NK-92 (cell line): ENCODE data around the gene ADARB2.

ENCODE experiments used
- DNase-seq: peaks from one replicate; lab custom pipeline; 2025; ENCODE audit not compliant: unreplicated experiment; lab: John Stamatoyannopoulos, UW

ADARB2 gene

DNA sequence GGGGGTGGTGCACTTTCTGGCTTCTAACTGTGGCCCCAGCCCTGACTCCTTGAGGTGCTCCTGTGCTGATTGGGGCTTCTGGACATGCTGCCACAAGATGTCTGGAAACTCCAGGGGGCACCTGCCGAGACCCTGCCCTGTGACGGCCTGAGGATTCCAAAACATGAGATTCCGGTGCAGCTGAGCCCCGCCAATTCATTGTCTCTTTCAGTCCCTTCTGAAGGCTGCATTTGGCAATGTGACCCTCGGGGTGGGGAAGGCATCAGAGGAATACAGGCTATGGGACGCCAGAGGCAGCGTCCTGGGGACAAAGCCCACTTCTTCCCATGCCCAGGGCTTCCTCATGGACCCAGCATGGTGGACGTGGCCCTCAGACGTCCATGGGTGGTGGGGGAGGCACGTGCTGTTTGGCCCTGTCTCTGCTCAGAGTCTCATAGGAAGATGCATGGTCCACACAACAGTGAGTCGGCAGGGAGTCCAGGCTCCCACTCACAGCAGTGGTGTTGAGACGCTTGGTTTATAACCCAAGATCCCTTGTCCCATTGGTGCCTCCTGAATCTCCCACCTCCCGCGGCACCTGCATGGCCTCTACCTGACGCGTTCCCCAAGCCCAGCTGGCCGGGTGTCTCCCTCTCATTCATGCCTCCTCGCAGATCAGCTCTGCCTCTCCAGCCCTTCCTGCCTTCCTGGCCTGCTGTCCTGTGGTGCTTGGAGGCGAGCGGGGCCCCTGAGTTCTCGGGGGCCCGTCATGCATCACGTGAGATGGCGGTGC is 551.2 kb downstream of the ADARB2 start:
- no peak for DNase-seq

DNA sequence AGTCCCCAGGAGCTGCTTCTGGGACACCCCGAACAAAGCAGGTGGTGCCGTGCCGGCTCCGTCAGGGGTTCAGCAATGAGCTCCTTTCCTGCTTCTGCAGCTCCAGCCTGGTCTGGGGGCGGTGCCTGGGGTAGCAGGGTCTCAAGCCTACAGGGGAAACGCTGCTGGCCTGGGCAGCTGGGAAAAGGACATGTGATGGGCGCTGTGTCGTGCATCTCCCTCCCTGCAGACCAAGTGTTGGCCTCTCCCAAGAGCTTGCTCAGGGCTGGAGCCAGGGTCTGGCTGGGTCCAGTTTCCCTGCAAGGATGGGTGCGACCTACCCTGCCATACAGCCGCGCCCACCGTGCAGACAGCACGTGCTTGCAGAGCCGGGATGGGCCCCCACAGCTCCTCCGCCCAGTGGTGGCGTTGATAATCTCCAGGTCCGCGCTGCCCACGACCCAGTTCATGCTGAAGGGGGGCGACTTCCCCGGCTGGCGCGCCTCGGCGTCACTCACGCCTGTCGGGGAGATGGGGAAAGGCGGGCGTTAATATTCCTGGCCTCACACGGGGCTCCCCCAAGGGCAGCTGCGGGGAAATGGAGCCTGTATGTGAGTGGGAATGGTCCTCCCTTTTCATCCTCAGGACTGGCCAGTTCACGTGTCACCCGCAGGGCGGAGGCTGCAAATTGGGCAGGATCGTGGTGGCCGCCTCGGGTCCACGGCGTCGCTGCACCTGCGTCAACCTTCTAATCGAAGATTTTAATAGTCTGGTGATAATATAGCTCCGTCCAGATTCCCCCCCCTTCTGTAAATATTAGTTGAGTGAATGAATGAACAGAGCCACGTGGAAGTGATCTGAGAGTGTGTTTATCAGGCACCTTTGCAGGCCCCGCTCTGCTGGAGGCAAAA is 552.5 kb downstream of the ADARB2 start:
- DNase-seq = no peak

DNA sequence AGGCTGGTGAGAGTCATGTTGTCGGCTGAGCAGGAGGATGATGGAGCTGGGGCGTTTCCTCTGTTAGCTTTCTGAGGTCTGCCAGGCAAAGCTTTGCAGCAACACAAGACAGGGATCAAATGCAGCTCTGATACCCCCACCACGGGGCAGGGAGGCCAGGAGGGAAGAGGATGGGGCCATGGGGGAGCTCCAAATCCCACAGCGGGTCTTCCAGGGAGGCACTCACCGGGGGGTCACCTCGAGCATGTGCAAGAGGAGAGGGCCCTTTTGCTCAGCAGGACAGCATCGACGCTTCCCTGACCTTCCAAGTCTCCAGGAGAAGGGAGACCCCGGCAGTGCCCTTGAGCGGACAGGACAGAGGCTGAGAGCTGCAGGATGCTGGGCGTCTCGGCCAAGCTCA is 553.6 kb downstream of the ADARB2 start:
- DNase-seq = no peak

DNA sequence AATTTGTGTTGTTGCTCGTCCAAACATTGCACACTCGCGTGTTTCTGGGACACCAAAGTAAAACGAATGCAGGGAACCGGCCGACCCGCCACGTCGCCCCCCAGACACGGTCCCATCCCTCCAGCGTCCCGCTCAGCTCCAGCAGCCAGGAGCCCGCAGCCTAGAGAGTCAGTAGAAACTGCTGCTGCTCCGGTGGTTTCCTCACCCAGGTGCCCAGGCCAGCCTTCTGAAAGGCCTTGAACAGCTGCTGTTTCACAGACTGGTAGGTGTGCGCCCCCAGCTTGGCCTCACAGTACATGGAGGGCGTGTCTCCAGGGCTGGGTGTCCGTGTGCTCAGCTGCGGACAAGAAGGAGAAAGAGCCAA is 554.3 kb downstream of the ADARB2 start:
- DNase-seq = no peak

DNA sequence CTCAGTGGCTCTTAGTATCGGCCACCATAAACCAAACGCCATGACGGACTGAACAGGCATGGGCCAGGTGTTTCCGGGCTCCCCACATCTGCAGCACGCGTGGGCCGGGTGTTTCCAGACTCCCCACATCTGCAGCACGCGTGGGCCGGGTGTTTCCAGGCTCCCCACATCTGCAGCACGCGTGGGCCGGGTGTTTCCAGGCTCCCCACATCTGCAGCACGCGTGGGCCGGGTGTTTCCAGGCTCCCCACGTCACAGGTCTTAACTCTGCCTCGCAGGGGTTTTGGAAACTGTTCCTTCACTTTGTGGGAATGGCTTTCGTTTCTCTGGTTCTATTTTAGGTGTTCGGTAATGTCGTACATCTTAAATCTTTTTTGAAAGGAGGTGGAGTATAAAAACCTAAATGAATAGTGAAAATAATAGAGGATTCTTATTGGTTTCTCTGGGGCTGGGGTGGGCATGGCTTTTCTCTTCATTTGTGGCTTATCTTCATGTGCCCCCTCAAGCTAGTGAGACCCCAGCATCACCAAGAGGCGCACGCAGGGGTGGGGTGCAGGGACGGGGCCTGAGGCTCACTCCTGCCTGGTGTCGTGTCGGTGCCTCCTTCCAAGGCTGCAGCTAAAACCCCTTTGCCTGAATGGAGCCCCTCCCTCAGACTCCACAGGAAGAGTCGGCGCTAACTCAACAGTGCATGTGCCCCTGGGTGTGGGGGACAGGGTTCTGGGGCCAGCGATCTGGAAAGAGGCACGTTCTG is 554.9 kb downstream of the ADARB2 start:
- DNase-seq = no peak

DNA sequence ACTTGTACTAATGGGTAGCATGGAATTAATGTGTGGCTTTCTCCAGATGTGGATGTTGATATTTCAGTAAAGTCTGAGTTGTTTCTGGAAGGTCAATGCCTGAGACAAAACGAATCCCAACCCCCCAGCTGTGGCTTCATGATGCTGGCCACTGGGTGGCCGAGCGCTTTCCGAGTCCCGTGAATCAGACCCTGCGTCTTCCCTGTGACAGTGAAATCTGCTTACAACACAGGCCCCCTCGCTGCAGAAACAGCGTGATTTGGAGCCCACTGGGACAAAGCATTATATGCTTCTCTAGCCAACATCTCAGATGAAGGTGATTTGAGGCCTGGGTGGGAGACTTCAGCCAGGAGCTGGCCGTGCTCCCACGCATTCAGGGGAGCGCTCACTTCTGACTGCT is 556.5 kb downstream of the ADARB2 start:
- DNase-seq = no peak

DNA sequence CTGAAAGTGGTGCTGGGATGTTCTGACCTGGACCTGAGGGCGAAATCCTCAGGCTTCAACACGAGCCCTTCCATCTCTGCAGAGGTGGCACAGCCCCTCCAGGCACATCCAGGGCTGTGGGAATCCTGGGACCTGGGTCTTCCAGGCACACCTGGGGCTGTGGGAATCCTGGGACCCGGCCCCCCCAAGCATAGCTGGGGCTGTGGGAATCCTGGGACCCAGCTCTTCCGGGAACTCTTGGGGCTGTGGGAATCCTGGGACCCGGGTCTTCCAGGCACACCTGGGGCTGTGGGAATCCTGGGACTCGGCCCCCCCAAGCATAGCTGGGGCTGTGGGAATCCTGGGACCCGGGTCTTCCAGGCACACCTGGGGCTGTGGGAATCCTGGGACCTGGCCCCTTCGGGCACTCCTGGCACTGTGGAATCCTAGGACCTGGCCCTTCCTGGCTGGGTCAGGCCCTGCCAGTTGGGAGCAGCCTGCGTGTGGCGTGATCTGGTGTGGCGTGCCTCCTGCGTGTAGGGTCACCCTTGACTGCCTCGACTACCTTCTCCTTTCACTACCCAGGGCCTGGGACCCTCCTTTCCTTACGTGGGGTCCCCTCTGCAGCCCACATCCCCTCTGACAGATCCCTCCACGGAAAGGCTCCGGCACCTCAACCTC is 557.1 kb downstream of the ADARB2 start:
- no peak for DNase-seq

DNA sequence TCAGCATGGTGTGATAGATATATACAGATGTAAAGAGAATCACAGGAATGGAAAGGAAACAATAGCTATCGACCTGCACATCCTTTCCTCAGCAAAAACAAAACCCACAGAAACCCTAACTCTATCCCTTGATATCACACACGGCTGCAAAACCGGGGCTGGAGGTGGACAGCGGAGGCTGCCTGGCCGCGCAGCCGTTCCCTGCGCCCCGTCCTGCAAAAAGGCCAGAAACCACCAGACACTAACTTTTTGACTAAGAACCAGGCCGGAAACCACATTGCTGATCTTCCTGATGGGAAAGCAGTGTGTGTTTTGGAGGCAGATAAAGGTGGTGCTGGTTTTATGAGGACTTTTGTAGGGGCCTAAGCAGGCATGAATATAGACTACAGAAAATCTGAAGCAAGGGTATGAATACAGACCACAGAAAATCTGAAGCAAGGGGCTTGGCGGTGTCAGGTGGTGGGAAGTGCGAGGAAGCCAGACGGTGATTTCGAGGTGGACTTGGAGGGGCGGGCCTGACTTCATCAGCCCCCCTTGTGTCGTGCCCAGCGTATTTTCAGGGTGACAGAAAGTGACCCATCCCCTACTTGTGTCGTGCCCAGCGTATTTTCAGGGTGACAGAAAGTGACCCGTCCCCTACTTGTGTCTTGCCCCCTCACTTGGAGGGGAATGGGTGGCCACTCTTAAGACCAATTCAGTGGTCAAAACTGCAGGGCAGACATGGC is 557.8 kb downstream of the ADARB2 start:
- DNase-seq = no peak

DNA sequence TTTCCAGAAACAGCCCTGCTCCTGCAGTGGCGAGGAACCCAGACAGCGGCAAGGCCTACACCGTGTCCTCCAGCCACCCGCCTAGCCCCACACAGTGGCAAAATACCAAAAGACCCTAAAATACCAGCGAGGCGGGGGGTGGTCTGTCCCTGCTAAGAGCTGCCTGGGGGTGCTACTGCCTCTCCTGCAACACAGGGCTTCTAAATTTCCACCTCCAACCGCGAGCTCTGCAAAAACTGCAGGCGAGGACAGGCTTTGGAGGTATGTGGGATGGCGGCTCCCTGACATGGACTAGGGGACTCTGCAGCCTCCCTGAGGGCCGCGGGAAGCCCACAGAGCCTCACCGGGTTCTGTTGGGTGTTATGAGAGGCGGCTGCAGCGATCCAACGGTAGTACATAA is 558.8 kb downstream of the ADARB2 start:
- no peak for DNase-seq

DNA sequence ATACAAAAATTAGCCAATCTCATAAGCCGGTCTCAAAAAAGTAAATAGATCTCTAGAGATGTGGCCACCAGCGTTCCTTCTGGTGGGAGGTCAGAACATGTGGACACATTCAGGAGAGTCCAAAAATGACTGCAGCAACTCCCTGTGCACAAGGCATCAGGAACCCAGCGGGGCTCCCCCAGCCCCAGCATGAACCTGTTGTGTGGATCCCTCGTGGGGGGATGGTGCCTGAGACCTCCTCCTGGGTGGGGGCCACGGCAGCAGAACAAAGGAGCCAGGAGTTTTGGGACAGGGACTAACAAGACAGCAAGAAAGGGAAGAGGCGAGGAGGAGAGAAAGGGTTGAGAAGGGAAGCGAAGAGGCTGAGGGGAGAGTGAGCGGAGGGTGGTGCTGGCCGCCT is 559.4 kb downstream of the ADARB2 start:
- DNase-seq = no peak

DNA sequence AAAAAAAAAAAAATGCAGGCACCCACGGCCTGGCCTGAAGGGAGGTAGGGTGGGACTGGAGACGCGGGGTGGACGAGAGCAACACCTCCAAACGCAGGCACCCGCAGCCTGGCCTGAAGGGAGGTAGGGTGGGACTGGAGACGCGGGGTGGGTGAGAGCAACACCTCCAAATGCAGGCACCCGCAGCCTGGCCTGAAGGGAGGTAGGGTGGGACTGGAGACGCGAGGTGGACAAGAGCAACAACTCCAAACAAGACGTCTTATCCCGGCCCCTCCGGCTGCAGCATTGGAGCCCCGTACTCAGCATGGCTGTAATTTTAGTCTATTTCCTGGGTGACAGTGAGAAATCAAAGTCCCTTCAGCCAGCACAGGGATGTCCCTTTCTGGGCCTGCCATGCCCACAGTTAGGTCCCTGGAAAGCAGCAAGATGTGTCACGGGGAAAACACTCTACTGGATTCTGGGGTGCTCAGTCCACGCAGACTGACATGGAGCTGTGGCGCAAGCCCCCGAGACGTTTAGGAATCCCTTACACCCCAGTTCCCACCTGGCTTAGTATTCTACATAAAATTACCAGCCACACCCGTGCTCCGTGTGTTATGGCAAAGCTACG is 561.3 kb downstream of the ADARB2 start:
- no peak for DNase-seq

DNA sequence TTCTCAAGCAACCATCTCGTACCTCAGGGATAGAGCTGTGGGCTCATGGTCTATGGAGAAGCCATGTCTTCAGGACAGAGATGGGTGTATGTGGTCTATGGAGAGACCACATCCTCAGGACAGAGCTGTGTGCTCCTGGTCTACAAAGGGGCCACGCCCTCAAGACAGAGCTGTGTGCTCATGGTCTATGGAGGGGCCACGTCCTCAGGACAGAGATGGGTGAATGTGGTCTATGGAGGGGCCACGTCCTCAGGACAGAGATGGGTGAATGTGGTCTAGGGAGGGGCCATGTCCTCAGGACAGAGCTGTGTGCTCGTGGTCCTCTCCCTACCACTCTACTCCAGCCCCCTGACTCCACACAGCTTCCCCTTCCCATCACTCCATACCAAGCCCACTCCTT is 563.3 kb downstream of the ADARB2 start:
- DNase-seq = no peak

DNA sequence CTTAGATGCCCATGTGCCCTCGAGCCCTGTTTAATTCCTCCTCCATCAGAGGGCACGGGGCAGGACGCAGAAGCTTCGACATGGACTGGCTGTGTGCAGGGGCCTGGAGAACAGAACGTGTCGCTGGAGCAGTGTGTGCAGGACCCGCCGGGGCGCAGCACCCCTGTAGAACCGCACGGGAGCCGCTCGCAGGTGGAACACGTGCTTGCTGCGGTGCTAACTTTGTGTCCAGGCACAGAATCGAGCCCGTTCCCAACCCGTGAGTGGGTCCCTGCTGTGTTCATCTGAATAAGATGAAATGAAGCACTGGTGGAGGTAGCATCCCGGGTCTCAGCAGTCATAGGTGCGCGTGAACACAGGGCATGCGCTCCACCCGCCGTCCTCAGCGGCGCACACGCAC is 564.2 kb downstream of the ADARB2 start:
- DNase-seq = no peak

DNA sequence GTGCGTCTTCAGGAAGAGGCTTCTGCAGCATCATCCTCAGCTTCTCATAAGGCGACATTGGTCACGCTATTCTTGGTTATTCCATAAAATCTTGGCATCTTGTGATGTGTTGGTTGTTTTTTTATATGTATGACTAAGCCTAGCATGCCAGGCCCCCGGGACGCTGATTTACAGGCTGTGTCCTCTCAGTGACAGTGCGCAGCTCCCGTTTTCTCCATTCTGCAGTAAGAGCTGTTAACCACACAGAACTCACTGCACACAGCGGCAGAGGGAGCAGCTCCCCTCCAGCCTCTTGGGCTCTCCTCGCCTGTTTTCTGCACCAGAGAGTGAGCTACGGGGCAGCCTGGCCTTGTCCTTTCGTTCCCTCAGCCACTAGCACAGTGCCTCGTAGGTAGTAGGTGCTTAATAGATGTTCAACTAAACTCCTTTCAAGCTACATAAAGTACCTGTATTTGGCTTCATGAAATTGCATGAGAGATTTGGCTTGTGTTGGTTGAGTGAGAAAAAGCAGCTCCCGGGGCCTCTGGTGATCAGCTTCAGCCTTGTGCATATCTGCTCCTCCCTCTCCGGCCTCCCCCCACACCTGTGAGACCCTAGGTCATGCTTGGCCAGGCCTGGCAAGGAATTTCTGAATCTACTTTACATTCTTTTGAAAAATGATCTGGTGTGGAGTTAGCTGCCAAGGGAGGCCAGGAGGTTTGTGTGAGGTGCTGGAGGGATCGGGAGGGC is 564.9 kb downstream of the ADARB2 start:
- no peak for DNase-seq

DNA sequence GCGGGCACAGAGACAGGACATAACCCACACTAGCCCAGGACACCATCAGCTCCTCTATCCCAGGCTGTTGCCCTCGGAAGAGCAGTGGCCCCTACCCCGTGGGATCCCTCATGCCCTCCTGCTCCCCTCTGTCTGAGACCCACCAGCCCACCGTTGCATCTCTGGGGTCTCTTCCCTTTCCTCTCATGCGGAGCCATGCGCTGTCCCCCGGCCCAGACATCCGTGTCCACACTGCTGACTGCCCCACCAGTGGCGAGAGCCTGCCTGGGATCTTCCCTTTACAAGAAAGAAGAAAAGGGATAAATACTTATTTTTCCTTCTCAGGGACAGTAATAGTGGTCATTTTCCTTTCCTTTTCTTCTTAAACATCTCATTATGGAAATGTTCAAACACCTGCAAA is 565.7 kb downstream of the ADARB2 start:
- no peak for DNase-seq

DNA sequence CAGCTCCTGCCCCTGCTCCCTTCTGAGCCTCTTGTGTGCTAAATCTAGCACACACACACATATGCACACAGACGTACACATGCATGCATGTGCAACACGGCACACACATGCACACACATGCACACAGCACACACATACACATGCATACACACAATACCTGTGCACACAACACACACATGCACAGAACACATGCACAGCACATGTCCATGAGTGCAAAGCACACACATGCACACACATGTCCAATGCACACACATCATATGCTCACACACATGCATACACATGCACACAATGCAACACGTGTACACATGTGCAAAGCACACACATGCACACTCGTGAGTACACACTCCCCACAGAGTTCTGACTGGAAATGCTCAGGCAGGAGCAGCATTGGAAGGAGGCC is 566.1 kb downstream of the ADARB2 start:
- DNase-seq = no peak

DNA sequence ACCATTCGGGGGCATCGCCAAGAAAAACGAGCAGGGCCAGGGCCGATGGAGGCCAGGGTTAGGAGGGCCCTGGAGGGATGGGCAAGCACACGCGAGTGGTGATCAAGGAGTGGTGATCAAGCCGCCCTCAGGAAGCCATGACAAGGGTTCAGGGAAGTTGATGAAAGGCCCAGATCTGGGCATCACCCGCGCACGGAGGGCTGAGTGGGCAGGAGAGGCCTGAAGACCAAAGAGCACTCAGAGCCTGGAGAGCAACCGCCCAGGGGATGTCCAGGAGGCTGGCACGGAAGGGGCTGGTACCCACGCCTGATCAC is 566.5 kb downstream of the ADARB2 start:
- no peak for DNase-seq

DNA sequence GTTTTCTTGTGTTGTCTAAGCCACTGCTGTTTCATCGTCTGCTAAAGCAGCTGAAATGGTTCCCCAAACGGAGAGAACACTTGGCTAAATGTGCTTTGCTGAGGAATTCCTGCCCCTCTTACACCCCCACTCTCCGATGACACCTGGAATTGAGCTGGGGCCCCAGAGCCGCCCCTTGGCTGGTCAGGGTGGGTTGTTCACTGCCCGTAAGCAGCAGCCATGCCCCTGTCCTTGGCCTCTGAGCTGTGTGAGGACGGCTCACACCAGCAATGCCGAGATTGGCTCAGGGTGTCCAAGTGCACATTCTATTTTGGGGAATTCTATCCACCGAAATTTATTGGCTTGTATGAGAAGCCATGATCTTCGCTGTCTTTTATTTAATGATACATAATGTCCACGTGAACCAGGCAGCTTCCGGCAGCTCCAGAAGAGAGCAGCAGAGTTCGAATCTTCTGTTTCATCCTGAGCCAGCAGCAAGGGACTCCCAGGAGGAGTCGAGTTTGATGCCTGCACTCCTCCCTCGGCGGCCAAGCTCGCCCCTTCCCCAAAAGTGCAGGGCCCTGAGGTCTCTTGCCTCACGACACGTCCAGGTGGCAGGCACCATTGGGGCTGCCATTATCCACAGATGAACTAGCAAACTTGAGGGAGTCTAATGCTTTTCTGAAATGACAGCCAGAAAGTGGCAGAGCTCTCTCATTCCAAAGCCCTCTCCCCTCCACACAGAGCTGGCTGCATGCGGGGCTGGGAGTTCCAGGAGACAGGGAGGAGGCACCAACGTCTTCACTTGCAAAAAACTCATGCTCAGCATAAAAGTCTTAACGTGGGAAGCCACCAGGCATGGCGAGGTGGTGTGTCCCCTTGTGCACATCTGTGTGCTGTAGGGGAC is 567.1 kb downstream of the ADARB2 start:
- no peak for DNase-seq
